Measurements from ENCODE around the gene NR5A1.
A peak's percentile ranks its signal among the peaks of the same experiment; 100 is the strongest.

The NR5A1 gene

DNA sequence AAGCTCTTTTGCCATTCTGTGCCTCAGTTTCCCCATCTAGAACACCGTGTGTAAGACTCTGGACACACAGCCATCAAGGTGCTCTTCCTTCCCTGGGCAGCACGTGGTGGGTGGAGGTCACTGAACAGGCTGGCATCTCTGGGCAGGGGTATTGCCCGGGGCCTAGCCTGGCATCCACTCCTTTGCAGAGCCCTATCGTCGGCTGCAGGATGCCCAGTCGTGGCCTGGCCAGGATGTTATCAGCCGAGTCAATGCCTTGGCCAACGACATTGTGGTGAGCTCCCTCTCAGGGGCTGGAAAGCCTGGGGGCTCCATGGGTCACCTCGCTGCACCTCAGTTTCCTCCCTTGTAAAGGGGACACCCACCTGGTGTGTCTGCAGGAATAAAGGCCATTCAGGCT lies 52.9 kb downstream of the NR5A1 start:
- ChIA-PET CTCF (interaction anchor here (0.6 to 0.7 kb wide), 2 partner anchors 12 to 264 kb away, joined by 3 read pairs; no protein-coding TSS in a partner anchor), POLR2A (interaction anchor here (0.6 to 1.4 kb wide), 2 partner anchors 12 to 543 kb away, joined by 4 to 5 read pairs; no protein-coding TSS in a partner anchor)
- Histone ChIP-seq H3K36me3 (ENCODE audit: control insufficient read depth in 2 of 2, insufficient read depth in 1 of 2, low read length in 2 of 2) (no peaks in the 10 kb centered on the region), H3K27ac (ENCODE audit: extremely low read depth, low read depth, low read length) (no peak overlapping the region), H3K9me3 (ENCODE audit: control insufficient read depth, insufficient read depth, low read depth, low read length) (no peaks in the 10 kb centered on the region), H3K4me1 (ENCODE audit: control insufficient read depth, insufficient read depth, low read length) (no peaks in the 10 kb centered on the region; the same call in 1 of the 2 replicates), H3K4me3 (ENCODE audit: low read depth, low read length) (no peak overlapping the region)
- TF ChIP-seq ZNF155 (tag by site-specific recombination; IDR thresholded peaks at IDR 0.05), result no peak
- TF ChIP-seq HIC1 (tag by site-specific recombination; IDR thresholded peaks at IDR 0.05), result 0 out of 2 replicates have a peak, but pooled peaks have one; percentile 28
- TF ChIP-seq, protein P1, sequence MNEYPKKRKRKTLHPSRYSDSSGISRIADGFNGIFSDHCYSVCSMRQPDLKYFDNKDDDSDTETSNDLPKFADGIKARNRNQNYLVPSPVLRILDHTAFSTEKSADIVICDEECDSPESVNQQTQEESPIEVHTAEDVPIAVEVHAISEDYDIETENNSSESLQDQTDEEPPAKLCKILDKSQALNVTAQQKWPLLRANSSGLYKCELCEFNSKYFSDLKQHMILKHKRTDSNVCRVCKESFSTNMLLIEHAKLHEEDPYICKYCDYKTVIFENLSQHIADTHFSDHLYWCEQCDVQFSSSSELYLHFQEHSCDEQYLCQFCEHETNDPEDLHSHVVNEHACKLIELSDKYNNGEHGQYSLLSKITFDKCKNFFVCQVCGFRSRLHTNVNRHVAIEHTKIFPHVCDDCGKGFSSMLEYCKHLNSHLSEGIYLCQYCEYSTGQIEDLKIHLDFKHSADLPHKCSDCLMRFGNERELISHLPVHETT (tag by site-specific recombination; IDR thresholded peaks at IDR 0.05), result no peak
- TF ChIP-seq ZNF221 (tag by site-specific recombination; IDR thresholded peaks at IDR 0.05; ENCODE audit: borderline replicate concordance), result no peak
- no peak for TF ChIP-seq ZNF354C (tag by site-specific recombination; IDR thresholded peaks at IDR 0.05; ENCODE audit: borderline replicate concordance, low read depth)

DNA sequence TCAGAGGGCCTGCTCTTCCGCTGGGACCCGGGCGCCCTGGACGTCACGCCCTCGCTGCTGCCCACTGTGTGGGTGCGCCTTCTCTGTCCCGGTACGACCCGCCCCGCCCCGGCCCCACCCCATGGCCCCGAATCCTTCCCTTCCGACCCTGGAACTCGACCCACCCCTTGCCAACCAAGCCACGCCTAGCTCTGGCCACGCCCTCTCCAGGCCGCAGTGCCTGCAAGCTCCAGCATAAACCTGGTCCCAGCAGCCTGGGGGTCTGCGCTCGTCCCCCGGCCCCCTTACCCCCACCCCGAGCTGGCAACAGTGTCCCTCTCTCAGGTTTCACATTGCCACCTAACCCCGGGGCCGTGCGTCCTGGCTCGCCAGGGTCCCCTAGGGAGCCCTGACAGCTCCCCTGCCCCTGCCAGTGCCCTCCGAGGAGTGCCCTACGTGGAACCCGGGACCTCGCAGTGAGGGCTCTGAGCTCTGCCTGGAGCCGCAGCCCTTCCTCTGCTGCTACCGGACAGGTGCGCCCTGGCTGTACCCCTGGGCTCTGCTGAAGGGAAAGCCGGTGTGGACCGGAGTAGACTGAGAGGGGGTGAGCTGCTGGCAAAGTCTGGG lies 53.5 kb downstream of the NR5A1 start:
- ChIA-PET POLR2A (interaction anchor here (0.6 to 1.4 kb wide), 3 partner anchors 9 to 542 kb away, joined by 3 to 5 read pairs (median 4); no protein-coding TSS in a partner anchor), CTCF (interaction anchor here (0.6 to 0.7 kb wide), 2 partner anchors 12 to 264 kb away, joined by 3 read pairs; no protein-coding TSS in a partner anchor)
- peak; percentile 57 for TF ChIP-seq KLF1 (tag by site-specific recombination; IDR thresholded peaks at IDR 0.05)
- TF ChIP-seq ZNF654 (tag by site-specific recombination; IDR thresholded peaks at IDR 0.05; ENCODE audit: low read depth), result no peak
- no peak overlapping the region for H3K27ac ChIP-seq (ENCODE audit: extremely low read depth, low read depth, low read length)
- H3K9me3 ChIP-seq (ENCODE audit: control insufficient read depth, insufficient read depth, low read depth, low read length), result no peaks in the 10 kb centered on the region
- no peak overlapping the region for H3K4me3 ChIP-seq (ENCODE audit: low read depth, low read length)
- H3K36me3 ChIP-seq (ENCODE audit: control insufficient read depth in 2 of 2, insufficient read depth in 1 of 2, low read length in 2 of 2), result no peaks in the 10 kb centered on the region
- H3K4me1 ChIP-seq (ENCODE audit: control insufficient read depth, insufficient read depth, low read length), result no peaks in the 10 kb centered on the region; the same call in 1 of the 2 replicates

GRCh38 chr9:124452841-124453585 lies 54.2 kb downstream of the NR5A1 start:
- POLR2A ChIA-PET, result no interaction called here
- Histone ChIP-seq H3K36me3 (ENCODE audit: control insufficient read depth in 2 of 2, insufficient read depth in 1 of 2, low read length in 2 of 2) (no peaks in the 10 kb centered on the region), H3K9me3 (ENCODE audit: control insufficient read depth, insufficient read depth, low read depth, low read length) (no peaks in the 10 kb centered on the region), H3K4me1 (ENCODE audit: control insufficient read depth, insufficient read depth, low read length) (no peaks in the 10 kb centered on the region; the same call in 1 of the 2 replicates), H3K27ac (ENCODE audit: extremely low read depth, low read depth, low read length) (no peak overlapping the region), H3K4me3 (ENCODE audit: low read depth, low read length) (no peak overlapping the region)
- CTCF ChIA-PET, result no interaction called here
- TF ChIP-seq ZSCAN5A (tag by site-specific recombination; IDR thresholded peaks at IDR 0.05), result no peak
- no peak for TF ChIP-seq ZNF596 (tag by site-specific recombination; IDR thresholded peaks at IDR 0.05)
- TF ChIP-seq CTCF (tag by site-specific recombination; IDR thresholded peaks at IDR 0.05), result no peak
- TF ChIP-seq GFI1B (tag by site-specific recombination; IDR thresholded peaks at IDR 0.05), result no peak
- TF ChIP-seq, protein P2, sequence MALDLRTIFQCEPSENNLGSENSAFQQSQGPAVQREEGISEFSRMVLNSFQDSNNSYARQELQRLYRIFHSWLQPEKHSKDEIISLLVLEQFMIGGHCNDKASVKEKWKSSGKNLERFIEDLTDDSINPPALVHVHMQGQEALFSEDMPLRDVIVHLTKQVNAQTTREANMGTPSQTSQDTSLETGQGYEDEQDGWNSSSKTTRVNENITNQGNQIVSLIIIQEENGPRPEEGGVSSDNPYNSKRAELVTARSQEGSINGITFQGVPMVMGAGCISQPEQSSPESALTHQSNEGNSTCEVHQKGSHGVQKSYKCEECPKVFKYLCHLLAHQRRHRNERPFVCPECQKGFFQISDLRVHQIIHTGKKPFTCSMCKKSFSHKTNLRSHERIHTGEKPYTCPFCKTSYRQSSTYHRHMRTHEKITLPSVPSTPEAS (tag by site-specific recombination; IDR thresholded peaks at IDR 0.05), result no peak
- no peak for TF ChIP-seq ZNF747 (tag by site-specific recombination; IDR thresholded peaks at IDR 0.05)
- no peak for TF ChIP-seq ZNF677 (tag by site-specific recombination; IDR thresholded peaks at IDR 0.05)
- TF ChIP-seq FEZF1 (tag by site-specific recombination; IDR thresholded peaks at IDR 0.05), result no peak
- no peak for TF ChIP-seq ZNF416 (tag by site-specific recombination; IDR thresholded peaks at IDR 0.05)
- TF ChIP-seq ZNF335 (tag by site-specific recombination; conservative IDR thresholded peaks at IDR 0.05), result no peak
- TF ChIP-seq ZNF311 (tag by site-specific recombination; IDR thresholded peaks at IDR 0.05; ENCODE audit: borderline replicate concordance), result no peak
- TF ChIP-seq ZNF529 (tag by site-specific recombination; IDR thresholded peaks at IDR 0.05; ENCODE audit: insufficient replicate concordance), result no peak
- no peak for TF ChIP-seq ZNF248 (tag by site-specific recombination; IDR thresholded peaks at IDR 0.05)
